ENCODE measurements around the gene FBXO11.

FBXO11 gene

GRCh38 chr2:47747878-47748277 lies 158.4 kb downstream of the FBXO11 start:
- in situ Hi-C loops (cut with HindIII; ENCODE audit: low pct_unique_long_range_greater_than_20kb, low sequenced_read_pairs), result no loop called here
- TF ChIP-seq JUND (IDR thresholded peaks at IDR 0.05; ENCODE audit: low read depth), result no peak
- no peak for DNase-seq (ENCODE audit: low read depth in 1 of 2, low spot score in 1 of 2)

- DNase-seq (ENCODE audit: low read depth in 1 of 2, low spot score in 1 of 2), result no peak
- in situ Hi-C loops (cut with HindIII; ENCODE audit: low pct_unique_long_range_greater_than_20kb, low sequenced_read_pairs), result no loop called here
- no peak for TF ChIP-seq JUND (IDR thresholded peaks at IDR 0.05; ENCODE audit: low read depth)
These were observed 162.2 kb downstream of the FBXO11 start for GRCh38 chr2:47744074-47744473.

- no peak for DNase-seq (ENCODE audit: low read depth in 1 of 2, low spot score in 1 of 2)
- TF ChIP-seq JUND (IDR thresholded peaks at IDR 0.05; ENCODE audit: low read depth), result no peak
- in situ Hi-C loops (cut with HindIII; ENCODE audit: low pct_unique_long_range_greater_than_20kb, low sequenced_read_pairs), result no loop called here
These were observed 164.7 kb downstream of the FBXO11 start for GRCh38 chr2:47741637-47742036.

- in situ Hi-C loops (cut with HindIII; ENCODE audit: low pct_unique_long_range_greater_than_20kb, low sequenced_read_pairs), result no loop called here
These were observed 165.2 kb downstream of the FBXO11 start for GRCh38 chr2:47741101-47741500.

More at GRCh38 chr2:47741101-47741500, 165.2 kb downstream of the FBXO11 start:
- no peak for TF ChIP-seq JUND (IDR thresholded peaks at IDR 0.05; ENCODE audit: low read depth)
- peak in 1 of 2 experiments; percentile 88 for DNase-seq (ENCODE audit: low read depth in 1 of 2, low spot score in 1 of 2)
